UCSD-AML1 (cell line): ENCODE measurements around the gene DAGLB.
"Not testable (repeated sequence)": the region's sequence is repeated elsewhere in the genome, so short reads cannot be mapped to it uniquely, and the experiment has no call there.

ENCODE experiments used
- DNase-seq: peaks from one replicate; lab custom pipeline; 2025; ENCODE audit not compliant: unreplicated experiment; lab: John Stamatoyannopoulos, UW

The DAGLB gene

DNA sequence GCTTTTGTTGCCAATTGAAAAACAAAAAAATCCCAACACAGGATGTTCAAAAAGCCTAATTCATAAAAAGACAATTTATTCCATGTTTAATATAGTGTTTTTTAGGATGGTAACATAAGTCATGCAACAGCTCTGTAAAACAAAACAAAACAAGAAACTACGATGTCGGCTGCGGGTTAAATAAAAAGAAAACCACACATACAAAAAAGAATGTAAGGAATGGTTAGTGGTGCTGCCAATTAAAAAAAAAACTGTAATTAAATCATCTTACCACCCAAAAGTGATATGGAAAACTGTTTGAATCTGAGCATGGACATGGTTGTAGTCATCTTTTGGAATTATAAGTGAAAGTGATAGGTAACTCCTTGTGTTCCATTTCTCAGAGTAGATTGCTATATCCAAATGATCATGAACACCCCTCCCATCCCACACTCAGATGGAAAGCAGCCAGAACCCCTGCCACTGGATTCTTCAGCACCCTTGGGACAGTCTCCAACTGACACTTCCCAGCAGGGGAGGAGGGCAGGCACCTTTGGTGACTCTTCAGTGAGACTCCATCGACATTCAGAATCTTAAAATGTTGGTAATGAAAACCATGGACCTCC is 14.3 kb upstream of the DAGLB start:
- no peak for DNase-seq

DNA sequence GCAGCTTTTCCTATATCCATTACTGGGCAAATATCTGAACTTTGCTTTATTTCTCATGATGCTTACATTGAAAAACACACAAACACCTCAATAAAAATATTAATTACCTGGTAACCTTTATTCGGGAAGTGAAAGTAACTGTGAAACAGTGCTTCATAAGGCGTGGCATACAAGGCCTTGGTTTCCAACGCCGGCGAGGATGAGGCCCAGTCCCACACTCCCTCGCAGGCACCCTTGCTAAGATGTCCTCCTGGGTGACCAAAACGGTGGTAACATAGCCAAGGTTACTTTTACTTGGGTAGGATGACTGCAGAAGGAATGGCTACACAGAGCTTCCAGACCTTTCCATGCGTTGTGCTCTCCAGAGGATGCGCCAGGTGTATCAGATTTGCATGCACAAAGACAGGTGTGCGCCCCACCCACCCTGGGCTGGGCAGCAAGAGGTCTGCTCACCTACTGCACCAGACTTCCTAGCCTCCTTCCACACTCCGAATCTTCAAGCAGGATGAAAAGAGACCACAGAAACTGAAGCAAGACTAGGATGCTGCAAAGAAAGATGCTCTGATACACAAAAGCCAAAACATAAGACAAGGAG is 13.3 kb upstream of the DAGLB start:
- DNase-seq, result no peak

DNA sequence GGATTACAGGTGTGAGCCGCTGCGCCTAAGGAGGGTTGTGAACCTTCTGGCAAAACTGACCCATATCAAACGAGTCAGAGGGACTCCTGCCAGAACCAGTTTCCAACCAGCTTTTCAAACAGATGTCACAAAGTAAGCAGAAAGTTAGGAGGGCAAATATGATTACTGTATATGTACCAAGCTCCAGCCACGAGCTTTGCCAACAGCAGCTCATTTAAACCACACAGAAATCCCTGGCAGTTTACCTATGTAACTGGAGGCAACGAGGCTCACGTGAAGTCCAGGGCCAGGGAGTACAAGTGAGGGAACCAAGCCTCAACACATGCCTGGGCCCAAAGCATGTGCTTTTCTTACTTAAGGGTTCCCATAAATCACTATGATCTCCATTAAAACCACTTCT is 12.5 kb upstream of the DAGLB start:
- no peak for DNase-seq

- not testable (repeated sequence) for DNase-seq
These were observed 10.9 kb upstream of the DAGLB start for GRCh38 chr7:6458676-6459075.

DNA sequence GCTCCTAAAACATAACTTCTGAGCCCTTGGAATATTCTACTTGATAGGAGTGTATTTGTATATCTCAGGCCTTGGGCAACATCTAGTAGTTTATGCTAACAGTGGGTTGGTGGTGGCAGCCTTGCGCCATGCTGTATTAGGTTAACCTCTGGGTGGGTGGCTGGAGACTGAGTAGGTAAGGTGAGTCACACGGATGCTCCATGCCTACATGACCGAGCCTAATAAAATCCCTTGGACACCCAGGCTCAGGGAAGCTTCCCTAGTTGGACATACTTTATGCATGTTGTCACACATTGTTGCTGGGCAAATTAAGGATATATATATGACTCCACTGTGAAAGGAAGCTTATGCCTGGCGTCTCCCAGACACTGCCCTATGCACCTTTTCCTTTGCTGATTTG is 6.0 kb upstream of the DAGLB start:
- DNase-seq, result no peak

- no peak for DNase-seq
These were observed 3.5 kb upstream of the DAGLB start for GRCh38 chr7:6451224-6451705.

- not testable (repeated sequence) for DNase-seq
These were observed 2.8 kb upstream of the DAGLB start for GRCh38 chr7:6450591-6450990.

DNA sequence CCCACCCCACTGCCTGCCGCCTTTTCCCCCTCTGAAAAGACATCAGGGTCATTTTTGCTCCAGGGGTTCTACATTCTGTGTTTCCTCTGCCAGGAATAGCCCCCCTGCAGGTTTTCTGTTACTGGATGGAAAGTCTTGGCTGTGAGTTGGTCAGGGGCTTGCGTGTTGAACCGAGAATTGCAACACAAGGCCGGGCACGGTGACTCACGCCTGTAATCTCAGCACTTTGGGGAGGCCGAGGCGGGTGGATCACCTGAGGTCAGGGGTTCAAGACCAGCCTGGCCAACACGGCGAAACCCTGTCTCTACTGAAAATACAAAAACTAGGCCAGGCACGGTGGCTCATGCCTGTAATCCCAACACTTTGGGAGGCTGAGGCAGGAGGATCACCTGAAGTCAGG is 2.1 kb upstream of the DAGLB start:
- DNase-seq, result not testable (repeated sequence)

DNA sequence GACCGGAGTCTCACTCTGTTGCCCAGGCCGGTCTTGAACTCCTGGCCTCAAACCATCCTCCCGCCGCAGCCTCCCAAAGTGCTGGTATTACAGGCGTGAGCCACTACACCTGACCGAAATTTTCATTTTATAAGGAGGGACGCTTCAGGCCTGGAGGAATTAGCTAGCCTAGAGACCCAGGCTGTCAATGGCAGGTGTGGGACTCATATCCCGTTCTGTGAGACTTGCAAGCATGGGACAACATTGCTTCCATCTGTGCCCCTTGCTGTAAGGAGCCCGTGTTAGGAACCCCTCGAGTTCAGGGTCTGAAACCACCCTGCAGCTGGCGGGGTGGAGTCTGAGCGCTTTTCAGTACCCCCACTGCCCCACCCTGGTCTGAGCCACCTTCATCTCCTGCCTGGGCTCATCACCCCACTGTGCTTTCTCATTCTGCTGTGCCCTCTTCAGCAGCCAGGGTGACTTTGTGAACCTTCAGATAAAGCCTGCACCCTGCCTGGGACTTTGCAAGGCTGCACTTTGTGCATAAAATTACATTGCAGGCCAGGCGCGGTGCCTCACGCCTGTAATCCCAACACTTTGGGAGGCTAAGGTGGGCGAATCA is 1.3 kb upstream of the DAGLB start:
- no peak for DNase-seq

DNA sequence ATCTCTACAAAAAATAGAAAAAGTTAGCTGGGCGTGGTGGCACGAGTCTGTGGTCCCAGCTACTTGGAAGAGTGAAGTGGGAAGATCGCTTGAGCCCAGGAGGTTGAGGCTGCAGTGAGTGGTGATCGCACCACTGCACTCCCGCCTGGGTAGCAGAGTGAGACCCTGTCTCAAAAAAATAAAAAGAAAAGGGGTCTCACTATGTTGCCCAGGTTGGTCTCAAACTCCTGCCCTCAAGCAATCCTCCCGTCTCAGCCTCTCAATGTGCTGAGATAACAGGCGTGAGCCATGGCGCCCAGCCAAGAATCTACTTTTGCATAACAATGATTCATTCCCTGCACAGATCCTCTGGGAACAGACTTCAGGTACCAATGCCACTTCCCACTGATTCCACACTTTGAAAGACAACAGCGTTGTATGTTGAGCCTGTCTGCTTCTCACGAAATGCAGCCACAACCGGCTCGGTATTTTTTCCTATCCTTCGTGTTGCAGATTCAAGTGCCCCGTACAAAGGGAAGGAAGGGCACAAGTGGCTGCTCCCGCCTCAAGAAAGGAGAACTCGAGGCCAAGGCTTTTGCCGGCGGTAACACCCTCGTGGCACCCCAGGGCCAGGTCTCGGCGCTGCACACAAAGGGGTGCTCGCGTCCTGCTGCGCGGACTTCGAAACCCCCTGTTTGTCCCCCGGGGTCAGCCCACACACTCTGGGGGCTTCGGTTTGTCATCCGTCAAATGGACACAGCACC is 745 bp downstream of the DAGLB start:
- peak; percentile 39 for DNase-seq

DNA sequence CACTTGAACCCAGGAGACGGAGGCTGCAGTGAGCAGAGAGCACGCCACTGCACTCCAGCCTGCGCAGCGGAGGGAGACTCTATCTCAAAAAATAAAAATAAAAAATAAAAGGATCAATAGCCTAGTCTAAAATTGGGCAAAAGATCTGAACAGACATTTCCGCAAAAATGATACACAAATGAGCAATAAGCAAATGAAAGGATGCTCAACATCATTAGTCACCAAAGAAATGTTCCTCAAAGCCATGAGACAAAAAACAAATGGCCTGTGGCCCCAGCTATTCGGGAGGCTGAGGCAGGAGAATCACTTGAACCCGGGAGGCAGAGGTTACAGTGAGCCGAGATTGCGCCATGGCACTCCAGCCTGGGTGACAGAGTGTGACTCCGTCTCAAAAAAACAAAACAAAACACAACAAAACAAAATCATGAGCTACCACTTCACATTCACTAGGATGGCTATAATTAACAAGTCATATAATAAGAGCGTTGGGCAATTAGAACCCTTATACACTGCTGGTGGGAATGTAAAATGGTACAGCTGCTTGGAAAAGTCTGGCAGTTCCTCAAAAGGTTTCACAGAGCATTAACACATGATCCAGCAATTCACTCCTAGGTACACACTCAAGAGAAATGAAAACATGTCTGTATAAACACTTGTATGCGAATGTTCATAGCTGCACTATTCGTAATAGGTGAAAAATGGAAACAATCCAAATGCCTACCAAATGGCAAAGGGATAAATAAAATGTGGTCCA is 3.1 kb downstream of the DAGLB start:
- no peak for DNase-seq

GRCh38 chr7:6443372-6443941 is 4.3 kb downstream of the DAGLB start:
- no peak for DNase-seq

DNA sequence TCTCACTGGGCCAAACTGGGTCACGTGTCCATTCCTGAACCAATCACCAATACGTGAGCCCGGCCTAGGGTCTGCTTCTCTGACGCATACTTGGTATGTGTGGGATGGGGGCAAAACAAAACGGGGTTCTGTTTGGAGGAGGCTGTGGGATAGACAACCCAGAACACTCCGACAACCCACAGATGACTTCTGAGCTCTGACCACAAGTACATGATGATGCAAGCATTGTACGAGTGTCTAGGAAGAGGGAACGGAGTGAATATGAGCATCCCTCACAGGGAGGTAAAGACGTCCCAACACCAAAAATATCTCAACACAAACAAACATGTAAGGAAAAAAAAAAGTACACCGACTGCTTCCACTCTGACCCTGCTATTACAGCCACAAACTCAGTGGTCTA is 5.6 kb downstream of the DAGLB start:
- no peak for DNase-seq

GRCh38 chr7:6440381-6440780 is 7.4 kb downstream of the DAGLB start:
- no peak for DNase-seq

DNA sequence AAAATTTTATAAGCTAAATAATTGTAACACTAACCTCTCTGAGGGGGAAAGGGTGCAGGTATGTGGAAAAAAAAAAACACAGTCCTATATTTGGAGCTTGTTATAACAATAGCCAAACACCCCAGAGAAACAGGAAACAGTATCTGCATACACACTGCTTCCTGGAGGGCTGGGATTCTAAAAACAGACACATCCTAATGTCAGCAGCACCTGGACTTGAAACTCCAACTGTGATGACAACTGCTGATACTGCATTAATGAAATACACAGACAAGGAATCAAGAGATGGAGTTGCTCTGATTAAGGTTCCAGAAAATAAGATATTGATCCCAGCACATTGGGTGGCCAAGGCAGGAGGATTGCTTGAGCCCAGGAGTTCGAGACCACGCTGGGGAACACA is 9.3 kb downstream of the DAGLB start:
- DNase-seq, result no peak

DNA sequence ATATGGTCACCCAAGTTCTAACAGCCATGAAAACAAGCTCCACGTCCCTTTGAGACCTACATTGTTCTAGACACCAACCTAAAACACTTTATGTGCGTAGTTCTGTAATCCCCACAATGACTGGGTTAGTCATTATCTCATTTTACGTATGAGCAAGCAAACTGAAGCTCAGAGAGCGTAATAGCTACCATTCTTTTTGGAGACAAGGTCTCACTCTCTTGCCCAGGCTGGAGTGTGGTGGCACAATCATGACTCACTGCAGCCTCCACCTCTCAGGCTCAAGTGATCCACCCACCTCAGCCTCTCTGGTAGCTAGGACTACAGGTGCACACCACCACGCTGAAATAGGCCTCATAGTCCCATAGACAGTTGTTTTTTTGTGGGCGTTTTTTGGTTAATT is 10.5 kb downstream of the DAGLB start:
- no peak for DNase-seq

DNA sequence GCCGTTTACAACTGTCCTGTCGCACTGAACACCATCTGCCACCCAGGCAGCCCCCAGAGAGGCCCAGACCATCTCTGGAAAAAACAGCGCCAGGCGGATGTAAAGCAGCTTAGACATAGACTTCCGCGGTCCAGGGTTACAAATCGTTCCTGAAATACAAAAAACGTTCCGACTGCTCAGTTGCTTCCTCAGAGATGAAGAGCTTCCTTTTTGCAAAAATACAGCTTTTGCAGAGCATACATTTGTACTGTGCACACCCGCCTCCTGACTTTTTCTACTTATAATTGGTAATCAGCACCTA is 11.4 kb downstream of the DAGLB start:
- peak; percentile 52 for DNase-seq

GRCh38 chr7:6435486-6436384 is 12.0 kb downstream of the DAGLB start:
- peak; percentile 72 for DNase-seq

DNA sequence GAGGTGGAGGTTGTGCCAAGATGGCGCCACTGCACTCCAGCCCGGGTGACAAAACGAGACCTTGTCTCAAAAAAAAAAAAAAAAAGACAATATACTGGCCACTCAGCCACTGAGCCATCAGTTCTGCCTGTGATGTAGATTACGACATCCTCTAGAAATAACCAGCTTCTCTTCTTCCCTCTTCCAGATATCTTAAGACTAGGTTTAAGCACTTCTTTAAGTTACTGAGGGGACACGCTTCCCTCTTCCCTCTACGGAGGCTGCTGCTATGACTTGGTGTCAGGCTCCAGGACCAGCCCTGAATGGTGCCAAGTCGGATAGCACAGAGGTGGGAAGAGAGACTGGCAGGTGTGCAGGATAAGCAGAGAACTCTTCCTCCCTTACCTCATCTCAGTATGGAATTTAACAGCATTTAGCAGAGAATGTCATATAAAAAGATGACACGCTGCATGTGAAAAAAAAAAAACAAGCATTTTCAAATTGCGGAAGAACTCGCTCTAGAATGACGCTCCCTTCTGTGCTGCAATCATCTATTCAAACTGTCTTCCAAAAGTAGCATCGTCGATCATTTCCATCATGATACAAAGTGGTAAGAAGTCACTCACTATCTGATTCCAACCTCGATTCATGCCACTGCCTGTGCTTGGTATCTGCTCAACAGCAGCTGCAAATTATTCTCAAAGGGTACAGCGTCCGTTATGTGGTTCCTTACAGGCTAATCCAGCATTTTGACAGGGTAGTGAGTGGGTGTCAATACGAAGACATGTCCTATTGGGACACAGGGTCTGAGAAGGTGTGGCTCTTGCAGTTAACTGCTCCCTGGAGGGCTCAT is 13.8 kb downstream of the DAGLB start:
- DNase-seq, result no peak
